Activated CD4-positive, CD25-positive, alpha-beta regulatory T cell treated with anti-CD3 and anti-CD28 coated beads, Interleukin-2, amount 50 U/mL, for 24 hours (primary cell): Measurements from ENCODE around the gene PROSER1.
"Not testable (repeated sequence)": the region's sequence is repeated elsewhere in the genome, so short reads cannot be mapped to it uniquely, and the experiment has no call there.

Experiments used
- ATAC-seq, 2 donors: fragments of 150-1000 bp; cut with Tn5 transposase; one replicate each; pipeline ENCODE4 v1.10.0; 2021; ENCODE audit warnings: mild to moderate bottlenecking in 1 of 2, moderate library complexity in 1 of 2

PROSER1 gene

DNA sequence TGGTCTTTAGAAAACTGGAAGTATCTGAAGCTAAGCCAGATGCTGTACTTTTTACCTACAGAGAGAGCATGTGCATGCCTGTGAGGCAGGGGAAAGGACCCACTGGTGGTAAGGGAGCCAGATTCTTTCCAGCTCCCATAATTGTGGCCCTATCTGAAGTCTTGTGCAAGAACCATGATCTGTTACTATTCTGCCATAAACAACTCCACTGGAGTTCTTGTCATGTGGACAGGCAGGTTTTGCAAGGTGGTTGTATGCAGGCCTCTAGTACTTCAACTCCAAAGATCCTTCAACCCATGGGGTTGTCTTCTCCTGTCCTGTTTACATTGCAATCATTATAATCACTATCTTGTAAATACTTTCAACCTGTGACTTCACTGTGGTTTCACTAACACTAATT is 14.1 kb downstream of the PROSER1 start:
- no peak for ATAC-seq

DNA sequence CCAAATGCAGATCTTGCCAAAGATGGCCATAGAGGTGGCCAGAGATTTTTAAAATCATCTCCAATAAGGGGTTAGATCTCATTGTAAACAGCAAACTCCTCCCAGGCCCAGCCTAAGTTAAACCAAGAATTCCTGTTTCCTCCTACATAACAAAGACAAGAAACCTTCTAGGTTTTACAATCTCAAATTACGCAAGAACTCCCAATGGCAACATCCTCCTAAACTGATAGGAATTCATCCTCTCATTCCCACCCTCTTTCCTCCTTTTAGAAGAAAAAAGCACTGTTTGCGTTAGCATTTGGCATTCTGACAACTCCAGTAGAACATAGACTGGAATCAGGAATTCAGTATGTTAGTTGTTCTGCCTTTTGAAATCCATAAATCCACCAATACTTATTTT is 14.6 kb downstream of the PROSER1 start:
- ATAC-seq, result no peak

DNA sequence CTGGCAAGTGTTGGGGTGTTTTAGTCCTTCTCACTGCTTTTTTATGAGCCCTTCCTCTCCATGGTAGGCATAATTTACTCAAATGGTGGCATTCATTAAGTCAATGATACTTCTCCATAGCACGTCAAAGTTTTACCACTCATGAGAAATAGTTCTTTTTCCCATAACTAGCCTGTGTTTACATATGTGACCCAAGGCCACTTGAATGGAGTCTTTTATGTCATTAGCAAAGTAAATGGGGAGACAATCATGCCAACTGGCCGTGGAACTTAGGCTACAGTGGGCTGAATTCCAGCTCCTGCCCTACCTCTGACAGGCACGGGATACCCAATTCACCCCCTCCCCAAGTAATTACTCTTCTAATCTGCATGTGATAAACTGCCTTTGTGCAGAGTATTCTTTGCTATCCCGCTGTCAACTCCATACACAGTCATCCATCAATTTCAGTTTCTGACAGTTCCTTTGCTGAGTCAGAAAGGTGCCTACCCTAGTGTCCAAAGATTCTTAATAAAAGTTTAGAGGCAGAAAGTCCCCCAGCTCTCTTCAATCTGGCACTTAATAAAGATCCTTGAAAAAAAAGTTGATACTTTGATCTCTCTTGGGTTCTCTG is 16.9 kb downstream of the PROSER1 start:
- ATAC-seq, result no peak

DNA sequence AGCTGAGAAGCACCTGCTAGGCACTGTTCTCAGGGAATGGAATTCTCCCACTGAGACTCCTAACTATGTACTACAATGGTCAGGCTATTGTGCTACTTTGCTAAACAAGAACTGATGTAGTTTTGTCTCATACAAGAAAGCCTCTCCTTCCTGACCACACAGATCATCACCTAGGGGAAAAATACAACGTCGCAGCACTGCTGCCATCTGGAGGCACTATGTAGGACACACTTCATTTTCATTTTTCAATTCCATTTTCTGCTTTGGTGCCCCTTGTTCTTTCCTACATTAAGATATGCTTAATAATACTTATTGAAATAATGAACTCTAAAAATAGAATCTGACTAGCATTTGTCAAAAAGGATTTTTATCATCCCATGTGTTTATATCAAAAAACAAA is 21.1 kb downstream of the PROSER1 start:
- peak in 1 of 2 donors; percentile 37 for ATAC-seq

DNA sequence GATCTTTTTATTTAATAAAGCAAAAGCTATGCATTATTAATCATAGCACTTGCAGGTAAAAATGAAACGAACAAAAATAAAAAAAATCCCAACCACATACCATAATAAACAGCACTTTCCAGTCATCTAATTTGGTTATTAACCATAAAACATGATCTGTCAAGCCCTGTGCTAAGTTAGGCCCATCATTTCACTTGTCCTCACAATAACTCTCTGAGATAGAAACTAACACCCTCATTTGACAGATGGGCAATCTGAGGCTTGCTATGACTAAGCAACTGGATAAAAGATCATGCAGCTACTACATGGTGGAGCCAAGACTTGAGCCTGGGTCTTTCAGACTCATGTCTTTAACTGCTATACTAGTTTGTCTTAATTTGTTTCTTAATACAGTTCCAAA is 21.8 kb downstream of the PROSER1 start:
- peak; percentile 77 to 92 for ATAC-seq

DNA sequence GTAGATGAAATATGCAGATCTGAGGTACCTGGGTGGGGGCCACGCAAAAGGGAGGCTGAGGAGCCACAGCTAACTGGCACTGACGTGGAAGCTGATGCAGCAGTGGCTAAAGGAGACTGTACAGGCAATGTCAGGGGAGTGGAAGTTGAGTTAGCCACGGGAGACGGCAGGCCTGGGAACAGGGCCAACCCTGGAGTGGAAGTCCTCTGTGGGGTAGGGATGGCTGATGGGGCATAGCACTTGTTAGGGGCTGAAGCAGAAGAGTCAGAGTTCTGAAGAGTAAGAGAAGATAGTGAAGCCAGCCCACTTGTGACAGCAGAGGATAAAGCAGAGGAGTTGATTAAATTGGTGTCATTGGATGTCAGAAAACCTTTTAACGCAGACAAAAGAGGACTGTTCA is 24.4 kb downstream of the PROSER1 start:
- no peak for ATAC-seq

DNA sequence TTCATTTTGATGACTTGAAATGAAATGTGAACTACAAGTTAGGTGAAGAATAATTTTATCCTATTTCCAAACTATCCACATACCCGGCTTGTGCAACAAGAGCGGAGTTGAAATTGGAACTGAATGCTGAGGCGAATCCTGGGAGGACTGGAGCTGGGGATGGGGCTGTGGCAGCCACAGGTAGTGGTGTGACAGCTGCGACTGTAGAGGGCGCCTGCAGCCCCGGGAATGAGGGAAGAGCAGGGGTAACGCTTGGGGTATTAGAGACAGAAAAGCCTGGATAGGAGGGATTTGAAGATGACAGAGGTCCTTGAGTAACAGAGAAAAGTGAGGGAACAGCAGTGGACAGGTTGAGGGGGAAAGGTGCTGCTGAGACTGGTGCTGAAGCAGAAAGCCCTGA is 25.3 kb downstream of the PROSER1 start:
- no peak for ATAC-seq

DNA sequence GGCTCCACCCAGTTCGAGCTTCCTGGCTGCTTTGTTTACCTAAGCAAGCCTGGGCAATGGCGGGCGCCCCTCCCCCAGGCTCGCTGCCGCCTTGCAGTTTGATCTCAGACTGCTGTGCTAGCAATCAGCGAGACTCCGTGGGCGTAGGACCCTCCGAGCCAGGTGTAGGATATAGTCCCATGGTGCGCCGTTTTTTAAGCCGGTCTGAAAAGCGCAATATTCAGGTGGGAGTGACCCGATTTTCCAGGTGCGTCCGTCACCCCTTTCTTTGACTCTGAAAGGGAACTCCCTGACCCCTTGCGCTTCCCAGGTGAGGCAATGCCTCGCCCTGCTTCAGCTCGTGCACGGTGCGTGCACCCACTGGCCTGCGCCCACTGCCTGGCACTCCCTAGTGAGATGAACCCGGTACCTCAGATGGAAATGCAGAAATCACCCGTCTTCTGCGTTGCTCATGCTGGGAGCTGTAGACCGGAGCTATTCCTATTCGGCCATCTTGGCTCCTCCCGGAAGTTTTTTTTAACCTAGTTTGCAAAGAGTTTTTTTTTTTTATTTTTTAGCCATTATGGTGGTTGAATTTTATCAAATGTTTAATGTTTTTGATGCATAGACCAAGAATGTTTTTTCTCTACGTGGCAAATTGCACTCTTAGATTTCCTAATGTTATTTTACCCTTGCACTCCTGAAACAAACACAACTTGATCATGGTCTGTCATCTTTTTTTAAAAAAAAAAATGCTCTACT is 31.3 kb downstream of the PROSER1 start:
- not testable (repeated sequence) for ATAC-seq

DNA sequence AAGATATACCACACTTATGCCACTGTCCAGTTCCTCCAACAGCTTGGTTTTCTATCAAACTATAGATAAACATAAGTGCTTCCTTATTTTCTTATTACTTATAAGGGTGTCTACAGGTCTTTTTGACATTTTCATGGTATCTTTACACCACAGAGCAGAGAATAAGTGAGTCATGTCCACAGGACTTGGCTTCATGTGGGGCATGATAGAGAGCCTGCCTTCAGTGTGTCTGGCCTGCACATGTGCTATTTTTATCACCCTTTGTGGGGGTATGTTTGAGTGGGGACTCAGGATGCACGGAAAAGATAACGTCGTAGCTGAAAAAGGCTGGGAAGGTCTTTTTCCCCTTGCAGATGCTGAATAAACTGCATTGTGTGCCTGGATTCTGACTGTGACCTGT is 39.1 kb downstream of the PROSER1 start:
- ATAC-seq, result no peak

DNA sequence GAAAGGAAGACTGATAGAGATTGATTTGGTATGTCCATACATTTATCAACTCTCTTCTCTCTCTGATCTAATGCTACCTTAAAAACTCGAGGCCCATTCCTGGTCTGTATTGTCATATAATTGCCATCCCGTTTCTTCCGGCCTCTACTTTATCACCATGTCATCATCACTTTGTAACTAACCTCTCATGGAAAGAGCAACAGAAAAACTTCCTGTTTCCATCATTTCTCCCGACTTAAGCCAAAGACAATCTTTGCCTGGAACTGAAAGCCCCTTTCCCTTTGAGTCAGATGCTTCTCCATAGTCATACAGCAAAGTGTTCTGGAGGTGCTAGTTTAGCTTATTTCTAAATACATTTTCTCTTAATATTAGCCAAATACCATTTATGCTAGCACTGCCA is 44.5 kb downstream of the PROSER1 start:
- no peak for ATAC-seq

DNA sequence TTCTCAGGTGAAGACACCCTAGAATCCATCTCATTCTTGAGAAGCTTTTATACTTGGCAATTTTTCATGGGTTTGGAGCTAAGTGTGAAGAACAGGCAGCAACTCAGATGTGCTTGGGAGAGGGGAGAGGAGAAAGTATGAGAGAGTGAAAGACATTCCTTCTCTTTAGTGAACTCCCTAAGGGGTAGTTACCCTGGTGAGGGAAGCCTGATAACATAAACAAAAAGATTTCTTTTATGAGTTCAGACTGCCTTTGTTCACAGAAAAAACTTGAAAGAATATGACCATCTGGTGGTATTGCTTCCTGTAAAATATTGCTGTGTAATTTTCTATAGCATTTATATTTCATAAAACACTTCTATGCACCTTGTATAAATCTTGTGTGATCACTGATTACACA is 47.2 kb downstream of the PROSER1 start, which contains the start of gene STOML3:
Gene STOML3, minus strand, starts transcription at position 139 of the 400 bp plus-strand sequence. Its CDS starts 110 bp downstream, at position 29.
- ATAC-seq, result no peak

DNA sequence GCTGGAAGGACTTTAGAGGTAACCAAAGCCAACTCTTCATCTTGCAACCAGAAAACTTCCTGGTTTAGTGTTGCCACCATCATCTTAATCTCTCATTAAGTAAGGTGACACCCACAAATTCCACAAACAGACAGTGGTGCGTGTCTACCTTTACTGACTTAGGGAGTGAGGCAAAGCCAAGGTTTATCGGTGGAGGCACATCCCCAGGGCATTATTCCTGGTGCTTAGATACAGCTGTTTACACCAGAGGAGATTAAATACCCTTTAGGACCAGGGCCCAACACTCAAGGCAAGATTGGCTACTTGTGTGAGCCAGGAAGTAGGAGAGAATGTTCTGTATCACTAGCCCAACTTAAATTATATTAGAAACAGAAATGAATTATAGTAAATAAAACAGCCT is 56.8 kb downstream of the PROSER1 start:
- no peak for ATAC-seq

DNA sequence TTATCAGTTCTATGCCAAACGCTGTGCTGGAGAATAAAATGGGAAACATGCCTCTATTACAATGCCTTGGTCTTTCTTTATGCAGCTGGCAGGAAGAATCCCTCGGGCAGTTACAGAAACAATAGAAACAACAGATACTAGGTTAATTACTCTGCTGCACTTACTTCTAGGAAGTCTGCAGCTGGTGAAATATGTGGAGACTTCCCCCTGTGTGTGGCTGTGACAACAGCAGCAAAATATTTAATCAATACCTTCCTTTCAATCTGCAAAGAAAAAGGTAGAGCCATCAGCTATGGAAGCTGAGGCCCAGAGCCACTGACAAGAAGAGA is 57.2 kb downstream of the PROSER1 start:
- no peak for ATAC-seq

DNA sequence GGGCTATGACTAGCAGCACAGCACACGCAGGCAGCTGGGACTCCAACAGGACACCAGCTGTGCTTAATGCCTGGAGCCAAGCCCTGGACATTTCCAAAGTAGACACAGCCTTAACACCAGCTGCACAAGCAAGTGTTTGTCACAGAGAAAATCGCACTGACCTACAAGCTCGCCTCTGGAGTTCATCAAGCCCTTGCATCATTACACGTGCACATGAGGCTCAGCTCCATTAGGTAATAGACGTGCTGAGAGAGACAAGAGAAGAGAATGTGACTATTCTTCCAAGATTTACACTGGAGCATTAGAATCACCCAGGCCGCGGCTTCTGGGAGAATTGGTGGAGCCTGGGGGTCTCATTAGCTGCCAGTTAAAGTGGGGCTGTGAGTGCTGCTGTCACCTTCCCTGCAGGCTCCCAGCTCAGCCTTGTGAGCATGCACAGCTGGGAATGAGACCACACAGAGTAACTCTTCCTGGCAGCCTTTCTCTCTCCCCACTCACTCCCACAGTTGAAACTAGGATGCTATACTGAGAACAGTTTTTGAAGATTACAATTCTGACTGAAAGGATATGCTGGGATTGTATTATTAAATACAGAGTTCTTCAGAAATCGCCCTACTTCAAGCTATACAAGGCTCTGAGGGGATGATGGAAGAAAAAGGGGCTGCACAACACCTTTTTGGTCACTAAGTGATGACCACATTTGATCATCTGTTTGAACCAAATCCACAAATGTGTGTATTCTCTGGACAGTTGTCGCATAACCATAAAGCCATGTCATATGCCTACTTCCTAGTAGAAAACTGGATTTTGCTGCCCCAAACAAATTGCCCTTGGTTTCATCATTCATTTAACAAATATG is 57.8 kb downstream of the PROSER1 start:
- no peak for ATAC-seq

DNA sequence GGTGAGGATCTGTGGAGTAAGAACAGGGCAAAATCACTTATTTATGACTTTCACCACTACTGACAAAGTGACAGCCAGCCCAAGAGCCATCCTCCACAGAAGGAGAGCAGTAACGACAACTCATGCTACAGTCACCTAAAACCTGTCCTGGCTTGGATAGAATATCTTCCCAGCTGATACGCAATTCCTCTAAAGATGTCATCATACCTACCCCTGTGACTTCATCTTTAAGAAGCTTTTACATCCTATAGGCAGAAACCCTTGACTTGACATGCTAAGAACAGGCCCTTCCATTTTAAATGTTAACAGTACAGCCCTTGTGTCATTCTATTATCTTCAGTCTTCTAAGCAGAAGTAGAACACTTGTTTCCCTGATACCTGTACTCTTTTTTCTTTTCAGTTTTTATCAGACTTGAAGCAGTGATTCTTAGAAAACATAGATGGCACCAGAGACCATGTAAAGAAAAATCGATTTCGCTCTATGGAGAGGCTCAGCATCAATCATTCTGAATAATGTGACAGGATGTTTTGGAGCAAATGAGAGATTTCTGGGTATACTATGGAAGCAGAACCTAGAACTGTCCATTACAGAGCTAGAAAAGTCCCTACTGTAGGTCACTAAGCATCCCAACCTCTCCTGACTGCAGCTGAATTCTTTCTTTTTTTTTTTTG is 67.4 kb downstream of the PROSER1 start:
- ATAC-seq, result no peak

DNA sequence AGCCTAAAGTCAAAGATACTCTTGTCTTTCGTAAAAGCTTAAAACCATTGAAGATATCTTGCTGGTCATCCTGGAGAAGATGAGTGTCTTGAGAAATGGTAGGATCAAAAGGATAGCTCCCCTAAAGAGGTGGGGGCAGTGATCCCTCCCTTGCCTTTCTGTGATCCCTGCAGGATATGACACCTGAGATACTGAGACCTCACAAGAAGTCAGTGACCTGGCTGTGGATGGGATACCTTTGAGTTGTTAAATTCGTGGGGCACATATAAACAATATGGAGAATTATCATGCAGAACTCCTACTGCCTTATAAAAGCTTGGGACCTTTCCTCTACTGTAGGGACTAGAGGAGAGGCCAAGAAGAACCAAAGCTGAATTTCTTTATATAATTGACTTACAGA is 68.7 kb downstream of the PROSER1 start:
- no peak for ATAC-seq

DNA sequence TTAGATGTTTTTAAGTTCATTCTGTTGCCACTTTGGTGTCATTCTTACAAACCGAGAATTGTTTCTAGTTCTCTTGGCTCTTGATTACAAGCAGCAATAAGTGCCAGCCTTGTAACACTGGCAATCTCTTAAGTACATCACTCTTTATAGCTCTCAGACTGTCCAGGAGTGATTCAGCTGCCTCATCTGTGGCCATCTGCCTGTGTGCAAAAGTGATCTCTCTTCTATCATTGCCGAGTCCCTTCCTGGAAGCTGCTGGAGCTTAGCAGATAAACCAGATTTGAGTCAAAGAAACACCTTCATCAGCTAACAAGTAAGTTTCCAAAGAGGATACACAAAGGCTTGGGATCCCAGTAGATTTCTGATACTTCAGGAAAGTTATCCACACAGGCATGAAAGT is 70.4 kb downstream of the PROSER1 start:
- ATAC-seq, result no peak

DNA sequence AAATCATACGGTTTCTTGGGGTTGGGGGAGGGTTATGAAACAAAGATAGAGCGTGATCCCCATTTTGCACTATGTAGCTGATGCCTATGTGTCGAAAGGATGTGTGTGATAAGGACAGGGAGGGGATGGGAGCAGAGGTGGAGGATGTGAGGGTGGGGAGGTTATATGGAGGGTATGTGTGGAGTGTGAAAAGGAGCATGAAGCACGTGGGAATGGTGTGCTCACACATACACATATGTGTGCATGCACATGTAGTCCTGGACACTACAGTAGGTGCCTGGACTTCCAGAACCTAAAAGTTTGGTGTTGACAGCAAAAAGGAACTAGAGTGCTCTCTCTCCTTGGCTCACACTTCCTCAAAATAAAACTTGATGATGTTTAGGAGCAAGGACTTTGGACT is 72.6 kb downstream of the PROSER1 start:
- ATAC-seq, result no peak

DNA sequence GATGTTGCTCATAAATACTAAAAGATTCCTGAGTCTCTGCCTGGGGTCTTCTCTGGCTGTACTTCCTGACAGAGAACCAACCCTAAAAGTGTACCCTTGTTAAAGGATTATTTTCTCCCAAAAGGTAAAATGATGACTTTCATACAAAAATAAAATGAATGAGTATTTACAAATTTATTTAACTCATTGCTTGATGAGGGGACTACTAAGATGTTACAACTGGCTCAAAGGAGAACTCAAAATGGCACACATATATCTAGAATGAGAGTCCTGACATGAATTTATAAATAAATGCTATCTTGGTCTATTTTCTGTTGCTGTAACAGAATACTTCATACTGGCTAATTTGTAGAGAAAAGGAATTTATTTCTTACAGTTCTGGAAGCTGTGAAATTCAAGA is 77.7 kb downstream of the PROSER1 start:
- ATAC-seq, result no peak
